ENCODE measurements around the gene NBPF1.
"Not testable (repeated sequence)": the region's sequence is repeated elsewhere in the genome, so short reads cannot be mapped to it uniquely, and the experiment has no call there.

Gene NBPF1

GRCh38 chr1:16534239-16534828 lies 79.0 kb downstream of the NBPF1 start:
- Histone ChIP-seq H3K27me3 (ENCODE audit: control insufficient read depth, insufficient read depth, low read length) (peaks cover 19% of the 10 kb centered on the region), H3K4me3 (ENCODE audit: low read depth, low read length) (peak overlapping the region; percentile 49)
- not testable (repeated sequence) for H3K9me3 ChIP-seq (ENCODE audit: control insufficient read depth, insufficient read depth, low read length)

GRCh38 chr1:16532235-16532991 lies 81.0 kb downstream of the NBPF1 start:
- not testable (repeated sequence) for H3K36me3 ChIP-seq (ENCODE audit: control insufficient read depth, insufficient read depth, low read length); H3K9me3 ChIP-seq (ENCODE audit: control insufficient read depth, insufficient read depth, low read length); H3K4me1 ChIP-seq (ENCODE audit: control insufficient read depth, insufficient read depth, low read length); H3K27ac ChIP-seq (ENCODE audit: low read depth, low read length); H3K9ac ChIP-seq (ENCODE audit: low read depth, low read length)
- Histone ChIP-seq H3K4me3 (ENCODE audit: low read depth, low read length) (peak overlapping the region; percentile 50), H3K27me3 (ENCODE audit: control insufficient read depth, insufficient read depth, low read length) (peaks cover 19% of the 10 kb centered on the region)

More at GRCh38 chr1:16534239-16534828, 79.0 kb downstream of the NBPF1 start:
- H3K27ac ChIP-seq (ENCODE audit: low read depth, low read length); H3K36me3 ChIP-seq (ENCODE audit: control insufficient read depth, insufficient read depth, low read length); H3K4me1 ChIP-seq (ENCODE audit: control insufficient read depth, insufficient read depth, low read length); H3K9ac ChIP-seq (ENCODE audit: low read depth, low read length): not testable (repeated sequence)

GRCh38 chr1:16528338-16528737 lies 85.0 kb downstream of the NBPF1 start:
- H3K9ac ChIP-seq (ENCODE audit: low read depth, low read length); H3K27me3 ChIP-seq (ENCODE audit: control insufficient read depth, insufficient read depth, low read length); H3K4me3 ChIP-seq (ENCODE audit: low read depth, low read length); H3K4me1 ChIP-seq (ENCODE audit: control insufficient read depth, insufficient read depth, low read length); H3K27ac ChIP-seq (ENCODE audit: low read depth, low read length); H3K36me3 ChIP-seq (ENCODE audit: control insufficient read depth, insufficient read depth, low read length); H3K9me3 ChIP-seq (ENCODE audit: control insufficient read depth, insufficient read depth, low read length): not testable (repeated sequence)

GRCh38 chr1:16525769-16526168 lies 87.6 kb downstream of the NBPF1 start:
- H3K27ac ChIP-seq (ENCODE audit: low read depth, low read length); H3K36me3 ChIP-seq (ENCODE audit: control insufficient read depth, insufficient read depth, low read length): not testable (repeated sequence)

GRCh38 chr1:16521679-16522078 lies 91.7 kb downstream of the NBPF1 start:
- H3K36me3 ChIP-seq (ENCODE audit: control insufficient read depth, insufficient read depth, low read length); H3K9ac ChIP-seq (ENCODE audit: low read depth, low read length); H3K9me3 ChIP-seq (ENCODE audit: control insufficient read depth, insufficient read depth, low read length); H3K27me3 ChIP-seq (ENCODE audit: control insufficient read depth, insufficient read depth, low read length); H3K4me1 ChIP-seq (ENCODE audit: control insufficient read depth, insufficient read depth, low read length); H3K27ac ChIP-seq (ENCODE audit: low read depth, low read length): not testable (repeated sequence)
- H3K4me3 ChIP-seq (ENCODE audit: low read depth, low read length): peak overlapping the region; percentile 65; the same call in 1 of the 2 replicates

More at GRCh38 chr1:16525769-16526168, 87.6 kb downstream of the NBPF1 start:
- not testable (repeated sequence) for H3K4me1 ChIP-seq (ENCODE audit: control insufficient read depth, insufficient read depth, low read length); H3K4me3 ChIP-seq (ENCODE audit: low read depth, low read length); H3K9me3 ChIP-seq (ENCODE audit: control insufficient read depth, insufficient read depth, low read length); H3K27me3 ChIP-seq (ENCODE audit: control insufficient read depth, insufficient read depth, low read length); H3K9ac ChIP-seq (ENCODE audit: low read depth, low read length)

- no peaks in the 10 kb centered on the region for H3K27me3 ChIP-seq (ENCODE audit: control insufficient read depth, insufficient read depth, low read length)
- no peak overlapping the region for H3K27ac ChIP-seq (ENCODE audit: low read depth, low read length)
- no peaks in the 10 kb centered on the region for H3K4me1 ChIP-seq (ENCODE audit: control insufficient read depth, insufficient read depth, low read length)
- H3K9me3 ChIP-seq (ENCODE audit: control insufficient read depth, insufficient read depth, low read length): no peaks in the 10 kb centered on the region
- no peaks in the 10 kb centered on the region for H3K36me3 ChIP-seq (ENCODE audit: control insufficient read depth, insufficient read depth, low read length)
- H3K9ac ChIP-seq (ENCODE audit: low read depth, low read length): no peak overlapping the region
- H3K4me3 ChIP-seq (ENCODE audit: low read depth, low read length): peak overlapping the region; percentile 65
These were observed 92.1 kb downstream of the NBPF1 start for GRCh38 chr1:16521288-16521583.

GRCh38 chr1:16520435-16521287 lies 92.7 kb downstream of the NBPF1 start:
- H3K4me3 ChIP-seq (ENCODE audit: low read depth, low read length): peak overlapping the region; percentile 65
- H3K9me3 ChIP-seq (ENCODE audit: control insufficient read depth, insufficient read depth, low read length); H3K27ac ChIP-seq (ENCODE audit: low read depth, low read length); H3K27me3 ChIP-seq (ENCODE audit: control insufficient read depth, insufficient read depth, low read length); H3K36me3 ChIP-seq (ENCODE audit: control insufficient read depth, insufficient read depth, low read length); H3K4me1 ChIP-seq (ENCODE audit: control insufficient read depth, insufficient read depth, low read length); H3K9ac ChIP-seq (ENCODE audit: low read depth, low read length): not testable (repeated sequence)

- not testable (repeated sequence) for H3K36me3 ChIP-seq (ENCODE audit: control insufficient read depth, insufficient read depth, low read length); H3K9ac ChIP-seq (ENCODE audit: low read depth, low read length); H3K4me3 ChIP-seq (ENCODE audit: low read depth, low read length); H3K27ac ChIP-seq (ENCODE audit: low read depth, low read length); H3K27me3 ChIP-seq (ENCODE audit: control insufficient read depth, insufficient read depth, low read length); H3K9me3 ChIP-seq (ENCODE audit: control insufficient read depth, insufficient read depth, low read length); H3K4me1 ChIP-seq (ENCODE audit: control insufficient read depth, insufficient read depth, low read length)
These were observed 94.0 kb downstream of the NBPF1 start for GRCh38 chr1:16519255-16519951.

GRCh38 chr1:16518913-16519254 lies 94.5 kb downstream of the NBPF1 start:
- H3K27ac ChIP-seq (ENCODE audit: low read depth, low read length); H3K9me3 ChIP-seq (ENCODE audit: control insufficient read depth, insufficient read depth, low read length); H3K4me1 ChIP-seq (ENCODE audit: control insufficient read depth, insufficient read depth, low read length); H3K4me3 ChIP-seq (ENCODE audit: low read depth, low read length); H3K36me3 ChIP-seq (ENCODE audit: control insufficient read depth, insufficient read depth, low read length); H3K9ac ChIP-seq (ENCODE audit: low read depth, low read length); H3K27me3 ChIP-seq (ENCODE audit: control insufficient read depth, insufficient read depth, low read length): not testable (repeated sequence)

GRCh38 chr1:16516694-16517410 lies 96.5 kb downstream of the NBPF1 start:
- H3K27me3 ChIP-seq (ENCODE audit: control insufficient read depth, insufficient read depth, low read length); H3K4me1 ChIP-seq (ENCODE audit: control insufficient read depth, insufficient read depth, low read length); H3K9ac ChIP-seq (ENCODE audit: low read depth, low read length); H3K36me3 ChIP-seq (ENCODE audit: control insufficient read depth, insufficient read depth, low read length); H3K4me3 ChIP-seq (ENCODE audit: low read depth, low read length); H3K9me3 ChIP-seq (ENCODE audit: control insufficient read depth, insufficient read depth, low read length); H3K27ac ChIP-seq (ENCODE audit: low read depth, low read length): not testable (repeated sequence)

Measured in HUES48 (cell line).